ENCODE data around the gene CAMSAP1. TPM values are rescaled to one million over a fixed set of nuclear protein-coding genes. Genes with fewer than 3 reads are reported as not detected.
"Not testable (repeated sequence)": the region's sequence is repeated elsewhere in the genome, so short reads cannot be mapped to it uniquely, and the experiment has no call there.

CAMSAP1 gene
- total RNA-seq, 2 experiments from 2014 or later, result 30.4 to 33.0 TPM

- ChIA-PET POLR2A (no interaction called here), CTCF (ENCODE audit: unreplicated experiment) (no interaction called here)
- Histone ChIP-seq H3K4me1 (ENCODE audit: insufficient read depth, low read length, poor library complexity, severe bottlenecking) (peaks cover 22% of the 10 kb centered on the region), H3K9me2 (ENCODE audit: insufficient read depth, low read length) (no peaks in the 10 kb centered on the region), H3K4me3 (ENCODE audit: low read depth, low read length, poor library complexity, severe bottlenecking) (no peak overlapping the region), H3K9me3 (ENCODE audit: low read length) (peaks cover 13% of the 10 kb centered on the region; the same call in 1 of the 2 replicates), H3K4me2 (ENCODE audit: low read length) (no peak overlapping the region), H3K27ac (ENCODE audit: low read depth, low read length, poor library complexity, severe bottlenecking) (no peak overlapping the region), H3K36me3 (ENCODE audit: insufficient read depth, low read length) (peaks cover 17% of the 10 kb centered on the region; the same call in 1 of the 2 replicates), H4K20me1 (ENCODE audit: insufficient read depth, low read length) (peaks cover 21% of the 10 kb centered on the region), H2AFZ (ENCODE audit: low read length) (no peak overlapping the region), H3K79me2 (ENCODE audit: insufficient read depth, low read depth, low read length) (peaks cover 77% of the 10 kb centered on the region)
- no TSS peak for BruUV-seq (replicated peaks)
- TF ChIP-seq EZH2phosphoT487 (IDR thresholded peaks at IDR 0.05; ENCODE audit: borderline replicate concordance, low read depth, low read length) (no peak), CTCF (conservative IDR thresholded peaks at IDR 0.05; ENCODE audit: low read length) (no peak)
- intact Hi-C loops (cut with micrococcal nuclease; ENCODE audit: unreplicated experiment), result no loop called here
- DNase-seq (ENCODE audit: low spot score), result no peak
Observed at GRCh38 chr9:135893104-135893503, 14.2 kb downstream of the CAMSAP1 start.

GRCh38 chr9:135892327-135892726 is 15.0 kb downstream of the CAMSAP1 start:
- peaks cover 30% of the 10 kb centered on the region for H3K4me1 ChIP-seq (ENCODE audit: insufficient read depth, low read length, poor library complexity, severe bottlenecking)
- BruUV-seq (replicated peaks); H3K4me2 ChIP-seq (ENCODE audit: low read length): not testable (repeated sequence)

GRCh38 chr9:135891027-135891631 is 16.2 kb downstream of the CAMSAP1 start:
- Histone ChIP-seq H3K79me2 (ENCODE audit: insufficient read depth, low read depth, low read length) (peaks cover 74% of the 10 kb centered on the region), H3K9me2 (ENCODE audit: insufficient read depth, low read length) (no peaks in the 10 kb centered on the region), H4K20me1 (ENCODE audit: insufficient read depth, low read length) (peaks cover 18% of the 10 kb centered on the region), H3K27ac (ENCODE audit: low read depth, low read length, poor library complexity, severe bottlenecking) (no peak overlapping the region), H2AFZ (ENCODE audit: low read length) (no peak overlapping the region), H3K9me3 (ENCODE audit: low read length) (peaks cover 13% of the 10 kb centered on the region; the same call in 1 of the 2 replicates), H3K4me1 (ENCODE audit: insufficient read depth, low read length, poor library complexity, severe bottlenecking) (peaks cover 38% of the 10 kb centered on the region), H3K4me2 (ENCODE audit: low read length) (no peak overlapping the region), H3K36me3 (ENCODE audit: insufficient read depth, low read length) (peaks cover 10% of the 10 kb centered on the region; the same call in 1 of the 2 replicates), H3K4me3 (ENCODE audit: low read depth, low read length, poor library complexity, severe bottlenecking) (no peak overlapping the region)
- ChIA-PET POLR2A (no interaction called here), CTCF (ENCODE audit: unreplicated experiment) (no interaction called here)
- intact Hi-C loops (cut with micrococcal nuclease; ENCODE audit: unreplicated experiment), result no loop called here
- DNase-seq (ENCODE audit: low spot score), result no peak
- BruUV-seq (replicated peaks), result no TSS peak
- TF ChIP-seq CTCF (conservative IDR thresholded peaks at IDR 0.05; ENCODE audit: low read length) (no peak), EZH2phosphoT487 (IDR thresholded peaks at IDR 0.05; ENCODE audit: borderline replicate concordance, low read depth, low read length) (no peak)

More at GRCh38 chr9:135892327-135892726, 15.0 kb downstream of the CAMSAP1 start:
- Histone ChIP-seq H3K9me3 (ENCODE audit: low read length) (peaks cover 13% of the 10 kb centered on the region; the same call in 1 of the 2 replicates), H3K79me2 (ENCODE audit: insufficient read depth, low read depth, low read length) (peaks cover 74% of the 10 kb centered on the region), H3K36me3 (ENCODE audit: insufficient read depth, low read length) (peaks cover 12% of the 10 kb centered on the region; the same call in 1 of the 2 replicates), H4K20me1 (ENCODE audit: insufficient read depth, low read length) (peaks cover 21% of the 10 kb centered on the region)
- H3K27ac ChIP-seq (ENCODE audit: low read depth, low read length, poor library complexity, severe bottlenecking); H3K4me3 ChIP-seq (ENCODE audit: low read depth, low read length, poor library complexity, severe bottlenecking); DNase-seq (ENCODE audit: low spot score); POLR2A ChIA-PET; CTCF ChIA-PET (ENCODE audit: unreplicated experiment); H3K9me2 ChIP-seq (ENCODE audit: insufficient read depth, low read length); intact Hi-C loops (cut with micrococcal nuclease; ENCODE audit: unreplicated experiment); H2AFZ ChIP-seq (ENCODE audit: low read length): not testable (repeated sequence)

All from OCI-LY7 (cell line).